NT2/D1 (cell line): ENCODE data around the gene USF1.
"Not testable (repeated sequence)": the region's sequence is repeated elsewhere in the genome, so short reads cannot be mapped to it uniquely, and the experiment has no call there.

Experiments used
- DNase-seq: peaks from one replicate; pipeline ENCODE4 v3.0.0-alpha.2; 2011; ENCODE audit warnings: low read depth, low spot score
- H3K27me3 ChIP-seq: 2 replicates; pipeline ENCODE4 v1.6.0; 2011; ENCODE audit warnings: mild to moderate bottlenecking; ENCODE audit not compliant: insufficient read length, insufficient read depth
- H3K36me3 ChIP-seq: 2 replicates; pipeline ENCODE4 v1.6.1; 2011; ENCODE audit warnings: mild to moderate bottlenecking, low read length, mixed read lengths; ENCODE audit not compliant: insufficient read depth, insufficient read length
- H3K4me1 ChIP-seq: 2 replicates; pipeline ENCODE4 v1.5.1; 2011; ENCODE audit not compliant: insufficient read depth, insufficient read length
- H3K4me3 ChIP-seq: 2 replicates; pipeline ENCODE4 v1.5.1; 2011; ENCODE audit warnings: low read depth; ENCODE audit not compliant: insufficient read length
- H3K9ac ChIP-seq: 2 replicates; pipeline ENCODE4 v1.6.0; 2011; ENCODE audit warnings: low read depth; ENCODE audit not compliant: insufficient read length
- H3K9me3 ChIP-seq: 2 replicates; pipeline ENCODE4 v1.5.1; 2011; ENCODE audit warnings: mild to moderate bottlenecking, low read length; ENCODE audit not compliant: insufficient read depth
- SUZ12 ChIP-seq: IDR thresholded peaks from 2 replicates; pipeline ENCODE4 v1.6.1; 2011; ENCODE audit not compliant: insufficient read length, insufficient read depth; ENCODE audit errors: extremely low read depth
- YY1 ChIP-seq: IDR thresholded peaks from 2 replicates; pipeline ENCODE4 v1.6.1; 2011; ENCODE audit not compliant: insufficient read length, insufficient read depth
- ZNF274 ChIP-seq: IDR thresholded peaks from 2 replicates; pipeline ENCODE4 v1.6.1; 2011; ENCODE audit warnings: mild to moderate bottlenecking, low read depth, low read length

USF1 gene

GRCh38 chr1:161039546-161039945 lies 6.2 kb downstream of the USF1 start:
- peaks cover 2% of the 10 kb centered on the region for H3K4me1 ChIP-seq
- no peaks in the 10 kb centered on the region for H3K27me3 ChIP-seq
- H3K36me3 ChIP-seq: peaks cover 61% of the 10 kb centered on the region
- no peak overlapping the region for H3K9ac ChIP-seq
- H3K9me3 ChIP-seq: no peaks in the 10 kb centered on the region; the same call in 1 of the 2 replicates
- TF ChIP-seq ZNF274 (no peak), SUZ12 (no peak), YY1 (no peak)
- H3K4me3 ChIP-seq: no peak overlapping the region
- DNase-seq: no peak

- H3K4me1 ChIP-seq: peaks cover 2% of the 10 kb centered on the region
- TF ChIP-seq ZNF274 (no peak), SUZ12 (no peak)
- H3K4me3 ChIP-seq: no peak overlapping the region
- no peak for DNase-seq
- H3K36me3 ChIP-seq: peaks cover 61% of the 10 kb centered on the region
- no peak overlapping the region for H3K9ac ChIP-seq
- H3K9me3 ChIP-seq: no peaks in the 10 kb centered on the region; the same call in 1 of the 2 replicates
- no peaks in the 10 kb centered on the region for H3K27me3 ChIP-seq
Observed at GRCh38 chr1:161039154-161039545, 6.6 kb downstream of the USF1 start.

GRCh38 chr1:161038523-161039153 lies 7.1 kb downstream of the USF1 start, which contains the start of gene TSTD1:
TSTD1 (minus strand) TSS chr1:161038964; CDS start chr1:161038889, 75 bp downstream.
- Histone ChIP-seq H3K9me3 (no peaks in the 10 kb centered on the region), H3K4me1 (peaks cover 2% of the 10 kb centered on the region), H3K36me3 (peaks cover 61% of the 10 kb centered on the region), H3K27me3 (no peaks in the 10 kb centered on the region), H3K9ac (no peak within 1 kb of the TSS), H3K4me3 (no peak within 1 kb of the TSS)
- no peak for TF ChIP-seq YY1
- TF ChIP-seq ZNF274: no peak
- no peak for TF ChIP-seq SUZ12
- no peak for DNase-seq

- no peak overlapping the region for H3K9ac ChIP-seq
- no peak overlapping the region for H3K4me3 ChIP-seq
- H3K36me3 ChIP-seq: peaks cover 56% of the 10 kb centered on the region
- DNase-seq: no peak
- TF ChIP-seq SUZ12 (no peak), YY1 (no peak), ZNF274 (no peak)
- peaks cover 2% of the 10 kb centered on the region for H3K4me1 ChIP-seq
- H3K9me3 ChIP-seq: no peaks in the 10 kb centered on the region
- H3K27me3 ChIP-seq: no peaks in the 10 kb centered on the region
Observed at GRCh38 chr1:161037661-161038522, 7.9 kb downstream of the USF1 start.

- DNase-seq: no peak
- no peak overlapping the region for H3K4me3 ChIP-seq
- no peak overlapping the region for H3K9ac ChIP-seq
- no peaks in the 10 kb centered on the region for H3K4me1 ChIP-seq
- peaks cover 11% of the 10 kb centered on the region; the same call in 1 of the 2 replicates for H3K9me3 ChIP-seq
- no peak for TF ChIP-seq YY1
- no peak for TF ChIP-seq ZNF274
- no peak for TF ChIP-seq SUZ12
- no peaks in the 10 kb centered on the region for H3K27me3 ChIP-seq
- peaks cover 15% of the 10 kb centered on the region for H3K36me3 ChIP-seq
Observed at GRCh38 chr1:161033751-161034150, 12.0 kb downstream of the USF1 start.

GRCh38 chr1:161032409-161032808 lies 13.4 kb downstream of the USF1 start:
- no peak for TF ChIP-seq SUZ12
- no peak for TF ChIP-seq ZNF274
- no peak for TF ChIP-seq YY1
- H3K4me3 ChIP-seq: no peak overlapping the region
- H3K36me3 ChIP-seq: peaks cover 2% of the 10 kb centered on the region
- H3K9me3 ChIP-seq: peaks cover 20% of the 10 kb centered on the region
- H3K4me1 ChIP-seq: no peaks in the 10 kb centered on the region
- DNase-seq: no peak
- H3K9ac ChIP-seq: no peak overlapping the region
- no peaks in the 10 kb centered on the region for H3K27me3 ChIP-seq

GRCh38 chr1:161031874-161032273 lies 13.9 kb downstream of the USF1 start:
- Histone ChIP-seq H3K9ac (no peak overlapping the region), H3K27me3 (no peaks in the 10 kb centered on the region), H3K9me3 (peaks cover 20% of the 10 kb centered on the region), H3K4me1 (no peaks in the 10 kb centered on the region), H3K4me3 (no peak overlapping the region), H3K36me3 (no peaks in the 10 kb centered on the region)
- no peak for DNase-seq
- no peak for TF ChIP-seq ZNF274

GRCh38 chr1:161029466-161029865 lies 16.3 kb downstream of the USF1 start:
- H3K36me3 ChIP-seq, DNase-seq, H3K9ac ChIP-seq, H3K27me3 ChIP-seq, H3K4me1 ChIP-seq, H3K4me3 ChIP-seq: not testable (repeated sequence)
- H3K9me3 ChIP-seq: peaks cover 20% of the 10 kb centered on the region

- H3K4me3 ChIP-seq, H3K36me3 ChIP-seq, H3K9ac ChIP-seq, H3K4me1 ChIP-seq, DNase-seq, H3K27me3 ChIP-seq: not testable (repeated sequence)
- peaks cover 20% of the 10 kb centered on the region for H3K9me3 ChIP-seq
Observed at GRCh38 chr1:161026954-161027353, 18.8 kb downstream of the USF1 start.

GRCh38 chr1:161022432-161022831 lies 23.3 kb downstream of the USF1 start:
- H3K4me3 ChIP-seq, H3K36me3 ChIP-seq, H3K9ac ChIP-seq, DNase-seq, H3K27me3 ChIP-seq, H3K9me3 ChIP-seq: not testable (repeated sequence)
- H3K4me1 ChIP-seq: peaks cover 11% of the 10 kb centered on the region
